ENCODE measurements around the gene PECR. TPM values are rescaled to one million over a fixed set of nuclear protein-coding genes. Genes with fewer than 3 reads are reported as not detected.

The PECR gene
- total RNA-seq, 4 donors from 2014 or later: 1.2 to 25.4 (median 14.9) TPM

GRCh38 chr2:216107320-216107719 is 25.7 kb upstream of the PECR start:
- Histone ChIP-seq H3K27me3 (no peaks in the 10 kb centered on the region), H3K4me1 (peaks cover 6 to 11% of the 10 kb centered on the region in 2 donors), H3K36me3 (no peaks in the 10 kb centered on the region), H3K4me3 (no peak overlapping the region), H3K27ac (peak overlapping the region in 1 of 2 donors; percentile 12), H3K9me3 (no peaks in the 10 kb centered on the region)
- intact Hi-C loops (cut with DNase I; ENCODE audit: low total_unique reads): no loop called here
- no peak for DNase-seq
- no peak for TF ChIP-seq CTCF (IDR thresholded peaks at IDR 0.05)
- no peak for TF ChIP-seq POLR2A (IDR thresholded peaks at IDR 0.05)

- no peak for DNase-seq
- TF ChIP-seq CTCF (IDR thresholded peaks at IDR 0.05) (no peak), POLR2A (IDR thresholded peaks at IDR 0.05) (no peak)
- Histone ChIP-seq H3K4me1 (no peaks in the 10 kb centered on the region), H3K36me3 (no peaks in the 10 kb centered on the region), H3K4me3 (no peak overlapping the region), H3K27ac (no peak overlapping the region), H3K9me3 (no peaks in the 10 kb centered on the region), H3K27me3 (no peaks in the 10 kb centered on the region)
- intact Hi-C loops (cut with DNase I; ENCODE audit: low total_unique reads): no loop called here
Measured at GRCh38 chr2:216104691-216105090, 23.1 kb upstream of the PECR start.

- no peaks in the 10 kb centered on the region for H3K36me3 ChIP-seq
- H3K9me3 ChIP-seq: no peaks in the 10 kb centered on the region
- no peak overlapping the region for H3K27ac ChIP-seq
- intact Hi-C loops (cut with DNase I; ENCODE audit: low total_unique reads): no loop called here
- H3K27me3 ChIP-seq: no peaks in the 10 kb centered on the region
- no peaks in the 10 kb centered on the region for H3K4me1 ChIP-seq
- no peak overlapping the region for H3K4me3 ChIP-seq
- no peak for DNase-seq
- TF ChIP-seq POLR2A (IDR thresholded peaks at IDR 0.05) (no peak), CTCF (IDR thresholded peaks at IDR 0.05) (no peak)
Measured at GRCh38 chr2:216103213-216103612, 21.6 kb upstream of the PECR start.

- intact Hi-C loops (cut with DNase I; ENCODE audit: low total_unique reads): no loop called here
- no peaks in the 10 kb centered on the region for H3K27me3 ChIP-seq
- DNase-seq: no peak
- H3K36me3 ChIP-seq: no peaks in the 10 kb centered on the region
- no peak overlapping the region for H3K27ac ChIP-seq
- no peak for TF ChIP-seq POLR2A (IDR thresholded peaks at IDR 0.05)
- TF ChIP-seq CTCF (IDR thresholded peaks at IDR 0.05): no peak
- no peak overlapping the region for H3K4me3 ChIP-seq
- H3K9me3 ChIP-seq: no peaks in the 10 kb centered on the region
- H3K4me1 ChIP-seq: no peaks in the 10 kb centered on the region
Measured at GRCh38 chr2:216101109-216101508, 19.5 kb upstream of the PECR start.

- intact Hi-C loops (cut with DNase I; ENCODE audit: low total_unique reads): no loop called here
Measured at GRCh38 chr2:216098421-216099334, 17.1 kb upstream of the PECR start.

More at GRCh38 chr2:216098421-216099334, 17.1 kb upstream of the PECR start:
- TF ChIP-seq POLR2A (IDR thresholded peaks at IDR 0.05): no peak
- no peak for TF ChIP-seq CTCF (IDR thresholded peaks at IDR 0.05)
- no peaks in the 10 kb centered on the region for H3K9me3 ChIP-seq
- no peaks in the 10 kb centered on the region for H3K4me1 ChIP-seq
- DNase-seq: no peak
- no peak overlapping the region for H3K4me3 ChIP-seq
- H3K36me3 ChIP-seq: no peaks in the 10 kb centered on the region
- no peak overlapping the region for H3K27ac ChIP-seq
- H3K27me3 ChIP-seq: no peaks in the 10 kb centered on the region

Measured in uterus (tissue), 4 donors.